K562 treated with DMSO at 1 percent for 4 hours (cell line): ENCODE data around the gene NSD2. TPM values are rescaled to one million over a fixed set of nuclear protein-coding genes. Genes with fewer than 3 reads are reported as not detected.

Experiments used
- total RNA-seq: library from RNA; unstranded; fragments of 300-600 nt; gene quantifications from 2 replicates; pipeline ENCODE4 v1.2.3, GENCODE V29; 2022; ENCODE audit not compliant: insufficient read depth

Gene NSD2
- total RNA-seq: 48.3 and 51.0 TPM in 2 replicates

GRCh38 chr4:1870578-1871443 lies at the start of gene NSD2:
Gene NSD2, plus strand, starts transcription at chr4:1871393. Its CDS starts 29,262 bp downstream, at chr4:1900655.

GRCh38 chr4:1856071-1856942 lies 14.9 kb upstream of the NSD2 start, which contains the start of gene LETM1:
Gene LETM1, minus strand, starts transcription at chr4:1856156. Its CDS starts 206 bp downstream, at chr4:1855950.

GRCh38 chr4:2008921-2009650 lies 137.9 kb downstream of the NSD2 start, which contains the start of gene NELFA:
Gene NELFA, minus strand, starts transcription at chr4:2008974. Its CDS starts 15 bp downstream, at chr4:2008959.

Other genes with a start within 250 kb of the NSD2 start
- gene FAM53A, start 187.1 kb upstream of the NSD2 start, total RNA-seq: 1.4 and 4.2 TPM in 2 replicates
- 121 and 125 TPM in 2 replicates for gene SLBP, start 159.1 kb upstream of the NSD2 start, total RNA-seq
- 45.9 and 52.7 TPM in 2 replicates for gene TMEM129, start 150.1 kb upstream of the NSD2 start, total RNA-seq
- 82.0 and 95.3 TPM in 2 replicates for gene TACC3, start 149.9 kb upstream of the NSD2 start, total RNA-seq
- 9.9 and 11.4 TPM in 2 replicates for gene FGFR3, start 78.1 kb upstream of the NSD2 start, total RNA-seq
- gene LETM1, start 15.2 kb upstream of the NSD2 start, total RNA-seq: 15.1 and 20.1 TPM in 2 replicates
- gene NELFA, start 137.6 kb downstream of the NSD2 start, total RNA-seq: 53.5 and 53.6 TPM in 2 replicates
- gene NAT8L, start 187.9 kb downstream of the NSD2 start, total RNA-seq: 4.0 and 4.3 TPM in 2 replicates